Eye (tissue), 1 donor: Measurements from ENCODE around the gene TENM4.
"Not testable (repeated sequence)": the region's sequence is repeated elsewhere in the genome, so short reads cannot be mapped to it uniquely, and the experiment has no call there.

Experiments
- DNase-seq: peaks from one replicate; pipeline ENCODE4 v3.0.0-alpha.2; 2015

TENM4 gene

GRCh38 chr11:78922859-78923625, 517.8 kb downstream of the TENM4 start:
- DNase-seq = no peak

DNA sequence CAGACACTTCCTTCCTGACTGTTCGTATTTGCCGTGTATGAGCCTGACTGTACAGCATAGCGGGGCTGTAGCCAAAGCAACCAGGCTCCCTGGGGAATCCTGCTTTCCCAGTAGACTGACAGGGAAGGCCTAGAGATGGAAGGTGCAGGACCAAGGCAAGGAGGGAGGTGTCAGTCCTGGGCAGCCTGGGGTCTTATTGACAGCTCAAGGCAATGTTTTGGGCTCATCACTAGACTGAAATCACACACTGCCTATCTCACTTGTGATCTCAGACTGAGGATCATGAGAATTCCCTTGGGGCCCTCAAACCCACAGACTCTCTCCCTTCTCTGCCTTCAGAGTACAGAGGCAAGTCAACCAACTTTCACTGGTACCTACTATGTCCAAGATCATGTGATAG, 519.3 kb downstream of the TENM4 start:
- no peak for DNase-seq

GRCh38 chr11:78920329-78920728, 520.5 kb downstream of the TENM4 start:
- DNase-seq = peak; percentile 65

GRCh38 chr11:78916759-78917158, 524.1 kb downstream of the TENM4 start:
- no peak for DNase-seq

- peak; percentile 66 for DNase-seq
Measured at GRCh38 chr11:78914503-78914902, 526.3 kb downstream of the TENM4 start.

DNA sequence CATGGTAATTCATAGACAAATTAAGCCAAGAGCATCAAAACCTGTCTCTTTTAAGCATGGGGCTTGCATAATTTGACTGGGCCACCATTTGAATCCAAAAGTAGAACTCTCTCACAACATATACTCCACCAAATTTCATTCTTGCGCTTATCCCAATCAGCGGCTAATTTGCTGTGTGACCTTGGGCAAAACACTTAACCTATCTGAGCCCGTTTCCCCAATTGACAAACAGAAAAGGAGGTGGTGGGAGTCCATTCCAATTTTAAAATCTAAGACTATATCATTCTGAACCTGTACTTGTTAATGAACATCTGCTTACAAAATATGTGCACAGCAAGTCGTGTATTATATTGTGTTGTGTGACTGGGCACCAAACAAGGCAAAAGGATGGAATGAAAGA, 528.1 kb downstream of the TENM4 start:
- no peak for DNase-seq

GRCh38 chr11:78910322-78910721, 530.5 kb downstream of the TENM4 start:
- no peak for DNase-seq

GRCh38 chr11:78909386-78909785, 531.4 kb downstream of the TENM4 start:
- DNase-seq = no peak

GRCh38 chr11:78907636-78908035, 533.2 kb downstream of the TENM4 start:
- no peak for DNase-seq

DNA sequence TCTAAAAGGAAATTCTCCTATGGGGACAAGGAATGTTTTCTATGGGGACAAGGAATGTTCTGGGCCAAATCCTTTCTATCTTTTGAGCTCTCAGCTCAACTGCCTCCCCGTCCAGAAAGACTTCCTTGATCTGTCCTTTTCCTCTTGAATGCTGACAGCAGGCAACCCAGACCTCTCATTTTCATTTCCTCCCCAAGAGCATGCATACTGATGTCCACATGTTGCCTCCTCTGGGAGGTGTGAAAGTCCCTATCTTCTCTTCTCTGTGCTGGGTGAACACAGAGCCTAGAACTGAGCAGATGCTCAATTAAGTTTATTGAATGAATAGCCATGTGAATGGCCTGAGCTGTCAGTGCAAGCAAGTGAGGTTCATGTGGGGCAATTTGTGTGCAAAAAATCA, 534.3 kb downstream of the TENM4 start:
- no peak for DNase-seq

DNA sequence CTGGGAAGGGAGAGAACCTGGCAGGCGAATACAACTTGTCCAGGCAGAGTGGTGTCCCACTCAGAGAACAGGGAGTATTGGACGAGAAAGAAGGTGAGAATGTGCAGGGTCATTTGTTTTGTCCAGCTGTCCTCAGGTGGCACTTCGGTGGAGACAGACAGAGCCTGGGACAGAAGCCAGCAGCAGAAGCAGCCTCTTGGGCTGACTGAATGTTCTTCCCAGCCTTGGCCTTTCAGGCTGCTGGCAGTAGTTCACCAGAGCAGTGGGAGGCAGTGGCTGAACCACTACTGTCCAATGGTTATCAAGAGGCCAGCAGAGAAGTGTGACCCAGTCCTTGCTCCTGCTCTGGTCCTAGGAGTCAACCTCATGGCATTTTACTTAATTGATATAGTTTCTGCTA, 535.1 kb downstream of the TENM4 start:
- no peak for DNase-seq

GRCh38 chr11:78902771-78903507, 537.9 kb downstream of the TENM4 start:
- no peak for DNase-seq

GRCh38 chr11:78901831-78902230, 539.0 kb downstream of the TENM4 start:
- DNase-seq = no peak

- DNase-seq = no peak
Measured at GRCh38 chr11:78898266-78898775, 542.5 kb downstream of the TENM4 start.

- DNase-seq = no peak
Measured at GRCh38 chr11:78893996-78894395, 546.8 kb downstream of the TENM4 start.

DNA sequence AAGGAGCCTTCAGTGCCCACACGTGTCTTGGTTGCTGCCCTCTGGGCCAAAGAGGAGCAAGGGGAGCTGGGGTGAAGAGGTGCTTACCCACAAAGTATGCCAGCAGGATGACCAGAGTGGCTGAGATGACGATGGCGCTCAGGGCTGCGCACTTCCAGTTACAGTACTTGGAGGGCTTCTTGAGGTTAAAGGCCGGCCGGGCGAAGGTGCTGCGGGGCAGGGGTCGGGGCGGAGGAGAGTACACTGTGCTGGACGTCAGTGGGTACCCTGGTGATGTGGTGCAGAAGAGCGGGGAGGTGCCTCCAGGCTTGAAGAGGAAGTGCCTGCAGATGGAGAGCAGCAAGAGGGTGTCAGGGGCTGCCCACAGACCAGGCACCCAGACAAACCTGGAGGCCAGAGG, 551.1 kb downstream of the TENM4 start:
- no peak for DNase-seq

- no peak for DNase-seq
Measured at GRCh38 chr11:78886616-78887015, 554.2 kb downstream of the TENM4 start.

DNA sequence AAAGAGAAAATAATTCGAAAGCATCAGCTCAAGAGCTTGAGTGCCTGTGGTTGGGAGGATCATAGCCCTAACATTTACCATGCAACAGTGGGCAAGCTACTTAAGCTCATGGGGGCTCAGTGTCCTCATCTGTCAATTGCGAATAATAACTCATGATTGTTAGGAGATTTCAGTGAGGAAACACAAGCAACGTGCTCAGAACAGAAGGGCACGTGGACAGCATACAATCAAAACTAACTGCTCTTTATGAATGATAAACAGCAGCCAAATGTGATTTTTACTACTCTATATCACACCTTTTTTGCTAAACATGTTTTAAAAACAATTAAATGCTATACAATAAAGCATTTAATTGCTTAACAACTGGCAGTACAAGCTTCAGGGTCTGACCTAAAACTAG, 556.1 kb downstream of the TENM4 start:
- no peak for DNase-seq

GRCh38 chr11:78883506-78883905, 557.3 kb downstream of the TENM4 start:
- no peak for DNase-seq

DNA sequence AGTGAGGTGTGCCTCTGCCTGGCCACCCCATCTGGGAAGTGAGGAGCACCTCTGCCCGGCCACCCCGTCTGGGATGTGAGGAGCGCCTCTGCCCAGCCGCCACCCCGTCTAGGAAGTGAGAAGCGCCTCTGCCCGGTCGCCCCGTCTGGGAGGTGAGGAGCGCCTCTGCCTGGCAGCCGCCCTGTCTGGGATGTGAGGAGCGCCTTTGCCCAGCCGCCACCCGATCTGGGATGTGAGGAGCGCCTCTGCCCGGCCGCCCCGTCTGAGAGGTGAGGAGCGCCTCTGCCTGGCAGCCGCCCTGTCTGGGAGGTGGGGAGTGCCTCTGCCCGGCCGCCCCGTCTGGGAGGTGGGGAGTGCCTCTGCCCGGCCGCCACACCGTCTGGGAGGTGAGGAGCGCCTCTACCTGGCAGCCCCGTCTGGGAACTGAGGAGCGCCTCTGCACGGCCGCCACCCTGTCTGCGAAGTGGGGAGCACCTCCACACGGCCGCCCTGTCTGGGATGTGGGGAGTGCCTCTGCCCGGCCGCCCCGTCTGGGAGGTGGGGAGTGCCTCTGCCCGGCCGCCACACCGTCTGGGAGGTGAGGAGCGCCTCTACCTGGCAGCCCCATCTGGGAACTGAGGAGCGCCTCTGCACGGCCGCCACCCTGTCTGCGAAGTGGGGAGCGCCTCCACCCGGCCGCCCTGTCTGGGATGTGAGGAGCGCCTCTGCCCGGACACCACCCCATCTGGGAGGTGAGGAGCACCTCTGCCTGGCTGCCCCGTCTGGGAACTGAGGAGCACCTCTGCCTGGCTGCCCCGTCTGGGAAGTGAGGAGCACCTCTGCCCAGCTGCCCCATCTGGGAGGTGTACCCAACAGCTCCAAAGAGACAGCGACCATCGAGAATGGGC, 561.5 kb downstream of the TENM4 start:
- DNase-seq = not testable (repeated sequence)

GRCh38 chr11:78878631-78879030, 562.2 kb downstream of the TENM4 start:
- no peak for DNase-seq

- no peak for DNase-seq
Measured at GRCh38 chr11:78876676-78877075, 564.2 kb downstream of the TENM4 start.

- no peak for DNase-seq
Measured at GRCh38 chr11:78870655-78871054, 570.2 kb downstream of the TENM4 start.
